ENCODE data around the gene APBB2. TPM values are rescaled to one million over a fixed set of nuclear protein-coding genes. Genes with fewer than 3 reads are reported as not detected.

The APBB2 gene
- 10 to 100 TPM; 55.2 to 70.1 TPM for total RNA-seq
- long read RNA-seq, donor 1, partial matches to known transcripts, result 4 of 17 reads
- long read RNA-seq, donor 1, other reads (novel, unspliced or antisense), result 11 of 17 reads
- long read RNA-seq, donor 2, partial matches to known transcripts, result 4 of 17 reads
- long read RNA-seq, donor 2, other reads (novel, unspliced or antisense), result 12 of 17 reads

DNA sequence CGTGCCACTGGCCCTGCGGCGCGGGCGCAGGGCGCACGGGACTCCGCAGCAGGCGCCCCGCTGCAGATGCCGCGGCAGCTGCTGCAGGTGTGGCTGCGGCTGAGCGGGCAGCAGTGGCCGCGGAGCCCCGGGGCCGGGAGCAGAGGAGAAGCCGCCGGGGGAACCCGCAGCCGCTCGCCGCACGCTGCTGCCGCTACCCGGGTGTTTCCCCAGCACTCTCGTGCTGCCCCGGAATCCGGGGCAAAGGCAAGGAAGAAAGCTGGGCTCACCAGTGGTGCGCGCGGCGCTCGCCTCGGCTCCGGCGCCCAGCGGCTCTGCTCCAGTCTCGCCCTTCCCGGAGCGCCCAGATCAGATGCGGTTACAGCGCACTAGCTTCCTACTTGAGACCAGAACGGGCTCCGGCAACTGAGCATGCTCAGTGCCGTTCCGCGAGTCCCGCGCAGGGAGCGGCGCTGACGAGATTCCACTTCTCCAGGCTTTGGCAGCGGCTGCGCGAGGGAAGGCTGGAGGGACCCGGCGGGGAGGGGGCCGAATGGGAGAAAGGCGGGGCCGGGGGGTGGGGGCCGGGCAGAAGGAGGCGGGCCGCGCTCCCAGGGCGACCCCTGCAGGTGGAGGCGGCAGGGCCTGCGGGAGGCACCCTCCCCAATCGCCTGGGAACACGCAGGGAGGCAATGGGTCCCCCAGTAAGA is at the start of gene APBB2:
Gene APBB2, minus strand, starts transcription at position 407 of the 689 bp plus-strand sequence. CDS start 181,288 bp downstream, outside the sequence.
- intact Hi-C loops (cut with DNase I), result loop anchor here (5.0 to 10.0 kb wide), 5 partner anchors 67 to 577 kb away; no protein-coding TSS in a partner anchor
- peak; percentile 97 for DNase-seq (ENCODE audit: low spot score)

DNA sequence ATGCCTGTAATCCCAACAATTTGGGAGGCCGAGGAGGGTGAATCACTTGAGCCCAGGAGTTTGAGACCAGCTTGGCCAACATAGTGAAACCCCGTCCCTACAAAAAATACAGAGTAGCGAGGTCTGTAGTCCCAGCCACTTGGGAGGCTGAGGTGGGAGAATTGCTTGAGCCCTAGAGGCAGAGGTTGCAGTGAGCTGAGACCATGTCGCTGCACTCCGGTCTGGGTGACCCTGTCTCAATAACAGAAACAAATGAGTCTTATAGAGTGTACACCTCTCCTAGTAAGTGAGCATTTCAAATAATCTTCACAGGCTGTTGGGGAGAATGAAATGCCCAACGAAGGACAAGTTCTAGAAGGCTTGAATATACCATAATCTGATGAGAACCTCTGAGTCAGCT is 47.9 kb upstream of the APBB2 start:
- intact Hi-C loops (cut with DNase I), result no loop called here
- DNase-seq (ENCODE audit: low spot score), result no peak

DNA sequence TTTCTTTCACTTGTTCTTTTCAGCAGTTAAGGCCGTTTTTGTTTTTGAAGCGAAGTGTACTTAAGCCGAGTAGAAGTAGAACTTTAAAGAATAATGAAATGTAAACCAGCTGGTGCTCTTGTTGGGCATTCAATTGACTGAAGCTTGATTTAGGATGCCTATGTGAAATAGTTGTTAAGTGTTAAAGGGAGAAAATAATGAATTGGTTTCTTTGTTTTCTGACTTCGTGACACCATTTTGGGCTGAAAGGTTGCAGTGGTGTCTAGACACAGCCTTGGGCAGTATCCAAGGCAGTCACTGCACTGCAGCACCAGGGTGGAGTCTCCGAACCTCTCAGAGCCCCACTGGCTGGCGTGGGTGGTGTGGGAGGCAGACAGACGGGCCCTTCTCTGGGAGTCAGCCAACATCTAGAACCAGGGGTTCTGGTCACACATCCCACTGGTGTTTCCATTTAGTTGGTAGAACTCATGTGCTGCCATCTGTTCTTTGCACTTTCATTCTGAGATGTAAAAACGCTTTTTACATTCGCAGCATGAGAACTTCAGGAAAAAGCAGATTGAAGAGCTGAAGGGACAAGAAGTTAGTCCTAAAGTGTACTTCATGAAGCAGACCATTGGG is 45.9 kb upstream of the APBB2 start:
- no peak for DNase-seq (ENCODE audit: low spot score)
- intact Hi-C loops (cut with DNase I), result no loop called here

DNA sequence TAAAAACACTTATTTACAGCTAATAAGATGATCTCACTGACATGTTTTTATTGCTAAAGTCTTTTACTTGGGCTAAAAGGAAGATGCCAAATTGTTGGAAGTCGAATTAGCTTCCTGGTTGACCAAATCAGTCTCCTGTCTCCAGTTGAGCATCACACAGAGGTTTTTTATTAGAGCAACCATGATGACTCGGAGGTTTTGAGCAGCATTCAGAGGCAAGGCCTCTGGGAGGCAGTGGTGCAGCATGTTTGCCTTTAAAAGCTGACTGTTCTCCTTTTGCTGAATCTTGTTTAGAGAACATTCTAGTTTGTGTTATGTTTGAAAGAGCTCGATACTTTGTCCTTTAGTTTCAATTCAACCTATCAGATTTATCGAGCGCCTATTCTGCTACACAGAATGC is 44.4 kb upstream of the APBB2 start:
- intact Hi-C loops (cut with DNase I), result no loop called here
- DNase-seq (ENCODE audit: low spot score), result no peak

DNA sequence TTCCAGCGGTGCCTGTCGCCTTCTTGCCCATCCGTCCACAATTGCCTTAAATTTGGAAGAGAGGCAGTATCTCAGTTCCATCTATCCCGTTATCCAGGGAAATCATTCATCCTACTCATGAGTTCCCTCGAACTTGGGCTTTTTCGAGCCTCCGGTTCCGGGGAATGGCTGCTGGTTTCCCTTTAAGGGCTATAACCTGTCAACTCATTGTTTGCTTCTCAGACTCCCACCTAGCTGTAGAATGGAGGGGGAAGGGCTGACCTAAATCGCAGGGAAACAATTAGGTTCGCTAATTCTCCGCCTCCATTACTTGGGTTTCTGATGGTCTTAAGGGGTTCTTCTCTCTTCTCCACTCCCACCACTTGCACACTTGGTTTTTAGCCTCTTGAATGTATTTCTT is 43.6 kb upstream of the APBB2 start:
- DNase-seq (ENCODE audit: low spot score), result no peak
- intact Hi-C loops (cut with DNase I), result no loop called here

DNA sequence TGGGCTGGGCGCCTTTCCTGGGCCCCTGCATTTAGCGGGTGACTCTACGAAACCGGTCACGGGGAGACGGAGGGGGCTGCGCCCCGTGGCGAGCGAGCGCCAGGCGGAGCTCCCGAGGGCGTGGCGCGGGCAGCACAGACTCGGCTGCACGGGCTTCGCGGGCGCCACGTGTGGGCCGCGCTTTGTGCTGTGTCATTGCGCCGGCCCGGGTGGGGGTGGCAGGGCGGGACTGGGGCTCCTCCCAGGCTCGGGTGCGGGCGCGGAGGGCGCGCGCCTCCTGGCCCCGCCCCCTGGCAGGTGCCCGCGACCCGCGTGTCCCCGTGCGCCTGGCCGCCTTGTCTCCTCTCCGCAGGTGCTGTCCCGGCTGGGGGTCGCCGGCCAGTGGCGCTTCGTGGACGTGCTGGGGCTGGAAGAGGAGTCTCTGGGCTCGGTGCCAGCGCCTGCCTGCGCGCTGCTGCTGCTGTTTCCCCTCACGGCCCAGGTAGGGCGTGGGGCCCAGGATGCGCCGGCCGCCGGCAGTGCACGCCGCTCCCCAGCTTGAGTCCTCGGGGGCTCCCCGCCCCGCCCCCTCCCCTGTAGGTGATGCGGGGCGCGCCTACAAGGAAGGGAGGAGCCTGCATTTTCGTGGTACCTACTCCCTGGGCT is 43.0 kb upstream of the APBB2 start:
- peak; percentile 84 for DNase-seq (ENCODE audit: low spot score)
- intact Hi-C loops (cut with DNase I), result no loop called here

DNA sequence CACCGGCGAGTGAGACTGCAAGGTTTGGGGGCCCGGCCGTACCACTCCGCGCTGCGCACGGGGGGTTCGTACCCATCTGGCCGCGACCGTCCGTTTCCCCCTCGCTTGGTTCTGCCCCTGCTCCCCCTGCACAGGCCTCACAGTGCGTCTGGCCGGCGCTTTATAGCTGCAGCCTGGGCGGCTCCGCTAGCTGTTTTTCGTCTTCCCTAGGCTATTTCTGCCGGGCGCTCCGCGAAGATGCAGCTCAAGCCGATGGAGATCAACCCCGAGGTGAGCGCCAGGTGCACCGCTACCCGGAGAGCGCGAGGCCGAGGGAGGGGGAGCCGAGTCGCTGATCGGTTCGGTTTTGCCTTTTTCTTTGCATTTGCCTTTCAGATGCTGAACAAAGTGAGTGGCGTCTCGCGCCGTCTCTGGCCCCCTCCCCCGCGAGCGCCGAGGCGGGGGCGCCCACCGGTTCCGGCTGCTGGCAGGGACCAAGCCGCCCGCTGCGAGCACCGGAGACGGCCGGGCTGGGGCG is 42.5 kb upstream of the APBB2 start, which contains the start of gene UCHL1:
Gene UCHL1, plus strand, starts transcription at position 189 of the 517 bp plus-strand sequence. Its CDS starts 49 bp downstream, at position 238.
- intact Hi-C loops (cut with DNase I), result no loop called here
- DNase-seq (ENCODE audit: low spot score), result peak; percentile 82

DNA sequence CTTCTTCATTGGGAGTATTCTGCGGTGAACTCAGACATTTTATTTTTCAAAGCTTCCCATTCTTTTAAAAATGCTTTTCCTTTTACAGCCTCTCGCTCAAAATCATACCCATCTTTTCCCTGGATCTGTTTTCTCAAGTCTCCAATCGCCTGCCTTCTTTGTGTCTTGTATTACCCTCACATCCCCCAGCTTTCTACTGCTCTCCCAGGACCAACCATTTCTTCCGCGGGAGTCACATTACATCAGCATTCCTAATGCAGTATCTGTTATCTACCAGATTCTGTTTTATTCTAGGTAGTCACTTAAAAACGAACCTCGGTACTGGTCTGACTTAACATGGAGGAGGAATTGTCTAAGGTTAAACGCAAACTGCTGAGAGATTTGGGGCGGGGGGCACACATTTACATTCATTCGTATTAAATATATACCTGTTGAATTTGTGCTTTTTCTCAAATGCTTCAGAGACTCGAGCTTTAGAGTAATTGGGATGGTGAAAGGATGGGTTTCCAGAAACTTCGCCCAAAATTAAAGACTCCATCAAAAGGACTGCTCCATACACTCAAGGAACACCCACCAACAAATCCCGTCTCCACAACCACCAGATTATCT is 41.9 kb upstream of the APBB2 start:
- intact Hi-C loops (cut with DNase I), result no loop called here
- DNase-seq (ENCODE audit: low spot score), result no peak

DNA sequence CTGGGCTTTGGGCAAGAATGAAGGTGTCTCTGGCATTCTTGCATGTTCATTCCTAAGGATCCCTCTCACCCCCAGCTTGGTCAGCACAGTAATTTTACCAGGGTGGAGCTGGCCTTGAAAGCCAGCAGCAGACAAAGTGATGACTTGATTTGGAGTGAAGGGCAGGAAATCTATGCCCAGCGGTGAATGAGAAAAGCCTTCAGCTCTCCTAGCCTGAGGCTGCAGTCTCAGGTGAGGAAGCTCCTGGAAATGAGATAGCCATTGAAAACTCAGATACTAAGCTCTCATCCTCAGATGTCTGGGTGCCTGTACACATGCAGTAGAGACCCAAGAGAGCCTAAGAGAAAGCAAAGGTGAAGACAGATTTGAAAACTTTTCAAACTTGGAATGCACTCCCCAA is 31.6 kb upstream of the APBB2 start:
- DNase-seq (ENCODE audit: low spot score), result no peak
- intact Hi-C loops (cut with DNase I), result no loop called here

DNA sequence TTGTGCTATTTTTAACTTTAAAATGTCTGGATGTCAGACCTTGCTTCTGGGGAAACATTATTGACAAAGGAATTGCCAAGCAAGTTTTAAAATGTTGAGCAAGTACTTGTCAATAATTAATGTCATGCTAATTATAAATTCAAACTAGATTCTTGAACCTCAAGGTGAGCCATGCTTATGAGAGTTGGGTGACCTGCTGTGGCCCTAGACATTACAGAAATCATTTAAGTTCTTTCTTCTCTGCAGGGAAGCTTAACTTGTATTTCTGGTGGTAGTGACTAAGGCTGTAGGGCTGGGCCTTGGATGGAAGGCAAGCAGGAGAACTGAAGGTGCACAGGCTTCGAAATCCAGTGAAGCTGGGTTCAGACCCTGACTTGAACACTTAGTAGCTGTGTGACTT is 27.6 kb upstream of the APBB2 start:
- intact Hi-C loops (cut with DNase I), result no loop called here

DNA sequence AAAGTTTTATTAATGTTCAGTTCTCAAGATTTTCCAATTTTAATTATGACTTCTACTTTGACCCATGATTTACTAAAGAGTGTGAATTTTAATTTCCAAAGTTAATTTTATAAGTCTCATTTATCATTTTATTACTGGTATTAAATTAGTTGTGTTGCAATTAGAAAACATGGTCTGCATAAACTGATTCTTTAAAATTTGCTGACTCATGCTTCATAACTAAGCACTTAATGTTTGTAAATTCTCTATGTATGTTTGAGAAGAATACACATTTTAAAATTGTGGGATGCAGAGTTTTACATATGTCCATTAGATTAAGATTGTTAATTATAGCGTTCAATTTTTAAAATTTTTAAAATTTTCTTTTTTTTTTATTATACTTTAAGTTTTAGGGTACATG is 22.2 kb upstream of the APBB2 start:
- DNase-seq (ENCODE audit: low spot score), result no peak
- intact Hi-C loops (cut with DNase I), result no loop called here

More for the DNA sequence above, 27.6 kb upstream of the APBB2 start:
- DNase-seq (ENCODE audit: low spot score), result no peak

DNA sequence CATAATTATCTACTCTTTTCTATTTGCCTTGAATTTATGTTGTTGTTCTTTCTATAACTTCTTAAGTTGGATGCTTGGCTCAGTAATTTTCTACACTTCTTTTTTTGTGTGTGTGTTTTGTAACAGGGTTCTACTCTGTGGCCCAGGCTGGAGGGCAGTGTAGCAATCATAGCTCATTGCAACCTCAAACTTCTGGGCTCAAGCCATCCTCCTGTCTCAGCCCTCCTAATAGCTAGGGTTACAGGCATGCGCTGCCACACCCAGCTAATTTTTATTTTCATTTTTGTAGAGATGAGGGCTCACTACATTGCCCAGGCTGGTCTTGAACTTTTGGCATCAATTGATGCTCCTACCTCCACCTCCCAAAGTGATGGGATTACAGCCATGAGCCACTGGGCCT is 21.7 kb upstream of the APBB2 start:
- no peak for DNase-seq (ENCODE audit: low spot score)

DNA sequence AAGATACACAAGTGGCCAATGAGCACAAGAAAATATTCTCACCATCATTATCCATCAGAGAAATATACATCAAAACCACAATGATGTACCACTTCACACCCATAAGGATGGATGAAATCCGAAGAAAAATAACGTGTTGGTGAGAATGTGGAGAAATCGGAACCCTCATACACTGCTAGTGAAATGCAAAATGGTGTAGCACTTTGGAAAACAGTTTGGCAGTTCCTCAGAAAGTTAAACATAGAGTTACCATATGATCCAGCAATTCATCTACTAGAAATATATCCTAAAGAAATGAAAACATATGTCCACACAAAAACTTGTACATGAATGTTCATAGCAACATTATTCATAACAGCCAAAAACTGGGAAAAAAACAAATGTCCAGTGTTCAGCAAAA is 18.5 kb upstream of the APBB2 start:
- no peak for DNase-seq (ENCODE audit: low spot score)
- intact Hi-C loops (cut with DNase I), result no loop called here

More for the DNA sequence above, 21.7 kb upstream of the APBB2 start:
- intact Hi-C loops (cut with DNase I), result no loop called here

DNA sequence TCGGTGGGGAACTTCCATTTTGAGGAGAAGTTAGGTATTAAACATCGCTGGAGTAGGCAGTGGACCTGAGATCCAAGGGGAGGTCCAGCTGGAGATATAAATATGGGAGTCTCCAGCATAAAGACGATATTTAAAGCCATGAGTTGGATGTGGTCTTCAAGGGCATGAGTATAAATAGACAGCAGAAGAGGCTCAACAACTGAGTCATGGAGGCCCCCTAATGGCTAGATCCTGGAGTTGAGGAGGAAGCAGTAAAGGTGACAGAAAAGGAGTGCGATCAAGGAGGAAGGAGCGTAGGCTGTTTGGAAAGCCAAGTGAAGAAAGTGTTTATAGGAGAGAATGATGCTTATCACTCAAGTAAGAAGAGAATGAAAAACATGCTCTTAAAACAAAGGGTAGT is 18.1 kb upstream of the APBB2 start:
- DNase-seq (ENCODE audit: low spot score), result no peak
- intact Hi-C loops (cut with DNase I), result no loop called here

DNA sequence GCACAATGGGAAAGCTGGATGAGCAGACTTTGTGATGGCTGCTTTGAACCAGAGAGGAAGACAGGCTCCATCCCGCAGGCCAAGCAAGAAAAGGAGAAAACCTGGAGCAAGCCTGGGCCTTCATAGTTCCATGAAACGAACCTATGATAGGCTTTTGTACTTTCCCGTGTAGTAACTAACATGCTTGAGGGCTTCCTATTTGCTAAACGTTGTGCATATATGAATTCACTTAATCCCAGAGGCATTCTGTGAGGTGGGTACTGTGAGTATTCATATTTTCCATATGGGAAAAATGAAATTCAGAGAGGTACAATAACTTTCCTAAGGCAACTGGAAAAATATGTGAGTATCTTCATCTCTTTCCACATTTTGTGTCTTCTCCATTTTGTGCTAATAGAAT is 13.6 kb upstream of the APBB2 start:
- no peak for DNase-seq (ENCODE audit: low spot score)
- intact Hi-C loops (cut with DNase I), result no loop called here

DNA sequence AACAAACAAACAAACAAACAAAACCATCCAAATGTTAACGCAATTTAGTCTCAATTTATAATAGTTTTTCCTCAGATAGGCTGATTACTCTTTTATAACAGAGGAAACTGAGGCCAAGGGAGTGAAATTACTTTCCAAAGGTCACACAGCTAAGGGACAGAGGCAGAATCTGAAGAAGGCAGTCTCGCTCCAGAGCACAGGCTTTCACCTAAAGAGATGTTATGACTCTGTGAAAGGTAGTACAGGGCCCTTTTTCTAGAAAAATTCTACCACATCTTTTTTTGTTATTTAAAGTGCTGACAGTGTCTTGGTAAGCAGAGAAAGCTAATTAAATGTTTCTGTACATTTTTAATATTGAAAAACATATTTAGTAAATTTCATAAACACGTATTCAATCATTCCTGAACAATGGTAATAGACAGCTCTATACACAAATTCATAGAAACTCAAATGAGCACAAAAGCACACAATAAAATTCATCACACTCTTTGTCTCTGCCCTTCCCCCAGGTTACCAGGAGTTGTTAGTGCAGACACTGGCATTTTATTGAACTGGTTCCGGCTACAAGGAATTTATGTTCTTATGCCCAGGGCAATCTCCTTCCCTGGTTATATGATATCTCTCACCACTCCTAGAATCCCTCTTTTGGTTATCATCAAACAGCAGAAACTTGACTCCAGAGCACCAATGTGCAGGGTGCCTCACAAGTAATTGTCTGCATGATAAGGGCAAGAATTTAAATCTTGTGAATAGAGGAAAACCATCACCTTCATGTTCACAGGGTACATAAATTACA is 7.7 kb upstream of the APBB2 start:
- intact Hi-C loops (cut with DNase I), result no loop called here

DNA sequence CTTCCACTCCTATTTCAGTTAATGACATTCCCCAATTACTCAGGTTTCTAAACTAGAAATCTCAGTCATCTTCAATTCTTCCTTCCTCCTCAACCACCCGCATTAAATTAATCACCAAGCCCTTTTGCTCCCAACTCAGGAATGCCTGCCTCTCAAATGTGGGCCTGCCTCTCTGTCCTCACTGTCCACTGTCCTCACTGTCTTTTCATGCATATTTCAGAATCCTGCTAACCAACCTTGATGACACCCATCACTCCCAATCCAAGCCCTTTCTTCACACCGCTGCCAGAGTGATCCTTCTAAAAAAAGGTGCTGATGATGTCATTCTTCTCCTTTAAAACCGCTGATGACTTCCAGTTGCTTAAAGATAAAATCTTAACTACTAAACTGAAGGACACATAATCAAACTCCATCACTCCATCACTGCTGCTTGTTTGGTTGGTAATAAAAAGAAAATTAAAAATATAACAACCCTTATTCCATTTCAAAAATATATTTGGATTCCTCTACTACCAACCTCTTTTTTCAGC is 5.1 kb upstream of the APBB2 start:
- intact Hi-C loops (cut with DNase I), result loop anchor here (5.0 to 10.0 kb wide), 3 partner anchors 75 to 292 kb away; no protein-coding TSS in a partner anchor
- no peak for DNase-seq (ENCODE audit: low spot score)

More for the DNA sequence above, 7.7 kb upstream of the APBB2 start:
- no peak for DNase-seq (ENCODE audit: low spot score)

DNA sequence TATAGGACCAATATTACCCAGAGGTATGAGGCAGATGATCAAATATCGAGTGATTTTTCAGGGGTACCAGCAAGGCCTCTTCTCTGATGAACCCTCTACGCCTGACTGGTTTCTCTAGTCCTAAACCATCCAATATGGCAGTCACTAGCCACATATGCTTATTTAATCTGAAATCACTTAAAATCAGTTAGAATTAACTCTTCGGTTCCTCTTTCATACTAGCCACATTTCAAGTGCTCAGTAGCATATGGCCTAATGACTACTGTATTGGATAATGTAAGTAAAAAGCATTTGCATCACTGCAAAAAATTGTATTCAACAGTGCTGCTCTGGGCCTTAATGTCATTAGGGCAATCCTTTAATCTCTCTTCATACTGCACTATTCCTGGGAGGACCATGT is 4.4 kb upstream of the APBB2 start:
- intact Hi-C loops (cut with DNase I), result loop anchor here (5.0 to 10.0 kb wide), 3 partner anchors 74 to 291 kb away; no protein-coding TSS in a partner anchor
- no peak for DNase-seq (ENCODE audit: low spot score)

Data from posterior vena cava (tissue), 2 donors.